K562 (cell line): ENCODE results near the gene FOXR1. TPM values are rescaled to one million over a fixed set of nuclear protein-coding genes. Genes with fewer than 3 reads are reported as not detected.

Source experiments
- ATAC-seq: fragments of 200-7000 bp; cut with Tn5 transposase; 3 replicates; pipeline ENCODE4 v1.9.1; 2020; ENCODE audit warnings: moderate library complexity
- BruUV-seq: library from RNA; stranded (reverse); fragments of 400-500 nt; replicated peaks from 2 replicates; lab custom pipeline; 2021; lab: Mats Ljungman, UMichigan
- CTCF ChIA-PET: fragments of 300-600 bp; formaldehyde crosslinking; extraction: SDS; loops from one replicate; lab custom pipeline; 2021; ENCODE audit warnings: low intra/inter-chr PET ratio; lab: Yijun Ruan, JAX
- POLR2A ChIA-PET: fragments of 300-600, 350-650 bp; sonication (Branson Sonifier 250); formaldehyde crosslinking; extraction: SDS; loops from one replicate; lab custom pipeline; 2021; ENCODE audit warnings: antibody characterized with exemption, inconsistent platforms; lab: Yijun Ruan, JAX
- DNase-seq, 4 experiments: peaks; one replicate each; pipeline versions ENCODE4 v3.0.0 to v3.0.0-alpha.2; 2011 to 2018; ENCODE audit warnings: low spot score in 3 of 4, mixed read lengths in 3 of 4; ENCODE audit errors: extremely low read depth in 1 of 4
- FAIRE-seq: peaks from 2 replicates; lab custom pipeline; 2011; peaks lifted over from hg19 to GRCh38; lab: Jason Lieb, UNC
- H2AFZ ChIP-seq: 2 replicates; pipeline ENCODE4 v1.6.0; 2011; ENCODE audit warnings: low read depth, low read length, control low read depth, inconsistent platforms
- H3K27ac ChIP-seq: fragments of 200-600 bp; 3 replicates; pipeline ENCODE4 v1.8.0; 2011; ENCODE audit warnings: low read depth, mild to moderate bottlenecking, control low read depth, inconsistent platforms, low read length, moderate library complexity, mixed read lengths; ENCODE audit errors: extremely low read depth
- H3K27me3 ChIP-seq, 2 experiments: fragments of 300-600 bp in 1 of 2; 2 replicates in 1 of 2; 3 replicates in 1 of 2; pipeline versions ENCODE4 v1.6.0 to v1.8.0; 2011; ENCODE audit warnings: inconsistent platforms in 2 of 2, low read length in 2 of 2, mild to moderate bottlenecking in 1 of 2, mixed read lengths in 1 of 2, moderate library complexity in 1 of 2; ENCODE audit not compliant: control insufficient read depth in 2 of 2, insufficient read depth in 2 of 2
- H3K36me3 ChIP-seq: fragments of 300-600 bp; 3 replicates; pipeline ENCODE4 v1.8.0; 2011; ENCODE audit warnings: mild to moderate bottlenecking, low read length, inconsistent platforms; ENCODE audit not compliant: control insufficient read depth, insufficient read depth
- H3K4me1 ChIP-seq, 2 experiments: fragments of 200-600 bp in 1 of 2; replicated peaks in 1 of 2; 2 replicates in 1 of 2; 3 replicates in 1 of 2; pipeline versions ENCODE4 v1.5.1 to v1.8.0; 2011; ENCODE audit warnings: inconsistent platforms in 2 of 2, low read length in 2 of 2, mild to moderate bottlenecking in 1 of 2, mixed read lengths in 1 of 2, moderate library complexity in 1 of 2; ENCODE audit not compliant: control insufficient read depth in 2 of 2, insufficient read depth in 2 of 2
- H3K4me2 ChIP-seq: 2 replicates; pipeline ENCODE4 v1.6.1; 2011; ENCODE audit warnings: low read length, control low read depth, inconsistent platforms, mixed read lengths; ENCODE audit not compliant: insufficient read depth
- H3K4me3 ChIP-seq: fragments of 200-600 bp; sonication (generic), shearing (Covaris generic); 2 replicates; pipeline ENCODE4 v1.5.1; 2016; ENCODE audit warnings: control low read depth, inconsistent platforms
- H3K79me2 ChIP-seq: fragments of 200-600 bp; 3 replicates; pipeline ENCODE4 v1.8.0; 2011; ENCODE audit warnings: low read length, inconsistent platforms; ENCODE audit not compliant: control insufficient read depth, insufficient read depth
- H3K9ac ChIP-seq, 2 experiments: 2 replicates each; pipeline versions ENCODE4 v1.6.0 to v1.6.1; 2011; ENCODE audit warnings: low read depth in 2 of 2, low read length in 2 of 2, control low read depth in 1 of 2, inconsistent platforms in 1 of 2, mild to moderate bottlenecking in 1 of 2, mixed read lengths in 1 of 2; ENCODE audit not compliant: insufficient read depth in 1 of 2
- H3K9me1 ChIP-seq: one replicate; pipeline ENCODE4 v1.6.0; 2011; ENCODE audit warnings: inconsistent platforms, mild to moderate bottlenecking, low read length, moderate library complexity; ENCODE audit not compliant: control insufficient read depth, insufficient read depth
- H3K9me3 ChIP-seq: replicated peaks from 2 replicates; pipeline ENCODE4 v1.5.1; 2011; ENCODE audit warnings: low read depth, low read length, inconsistent platforms; ENCODE audit not compliant: control insufficient read depth, insufficient read depth
- H4K20me1 ChIP-seq: replicated peaks from 2 replicates; pipeline ENCODE4 v1.6.1; 2011; ENCODE audit warnings: low read length, inconsistent platforms, mixed read lengths; ENCODE audit not compliant: control insufficient read depth, insufficient read depth
- COPS2 ChIP-seq: fragments of 450-650 bp; conservative IDR thresholded peaks from 2 replicates; pipeline ENCODE4 v1.6.1; 2016; ENCODE audit warnings: mild to moderate bottlenecking, moderate library complexity
- CREB1 ChIP-seq, 2 experiments: sonication (generic) in 1 of 2; formaldehyde crosslinking in 1 of 2; IDR thresholded peaks; 2 replicates each; pipeline versions ENCODE4 v1.6.1 to v1.8.0; 2012 to 2022; ENCODE audit warnings: inconsistent platforms in 1 of 2, mild to moderate bottlenecking in 1 of 2, missing genetic modification reagents in 1 of 2, moderate library complexity in 1 of 2
- GTF2F1 ChIP-seq: IDR thresholded peaks from 2 replicates; pipeline ENCODE4 v1.6.1; 2011; ENCODE audit warnings: low read depth, low read length, improper control_type of control experiment
- HDAC8 ChIP-seq: fragments of 450-650 bp; IDR thresholded peaks from 2 replicates; pipeline ENCODE4 v1.6.1; 2016; ENCODE audit warnings: mild to moderate bottlenecking, missing genetic modification characterization, moderate library complexity, missing compliant biosample characterization
- HDGF ChIP-seq: fragments of 450-650 bp; IDR thresholded peaks from 2 replicates; pipeline ENCODE4 v1.6.1; 2016
- IRF1 ChIP-seq: sonication (generic); formaldehyde crosslinking; IDR thresholded peaks from 2 replicates; pipeline ENCODE4 v1.8.0; 2022; ENCODE audit warnings: missing genetic modification reagents, mild to moderate bottlenecking, borderline replicate concordance
- KDM4B ChIP-seq, 2 experiments: fragments of 450-650 bp in 1 of 2; sonication (generic) in 1 of 2; IDR thresholded peaks; 2 replicates each; pipeline ENCODE4 v1.6.1; 2016 to 2017; ENCODE audit warnings: borderline replicate concordance in 2 of 2, antibody characterized with exemption in 1 of 2, low read depth in 1 of 2, mild to moderate bottlenecking in 1 of 2
- KLF13 ChIP-seq: fragments of 450-650 bp; IDR thresholded peaks from 2 replicates; pipeline ENCODE4 v1.6.1; 2016; ENCODE audit warnings: missing genetic modification characterization, low read depth, mild to moderate bottlenecking, missing compliant biosample characterization, moderate library complexity, borderline replicate concordance
- POLR2AphosphoS2 ChIP-seq: IDR thresholded peaks from 2 replicates; pipeline ENCODE4 v1.6.1; 2012; ENCODE audit warnings: low read length, improper control_type of control experiment
- POLR2G ChIP-seq: fragments of 200-400 bp; formaldehyde crosslinking; IDR thresholded peaks from 2 replicates; pipeline ENCODE4 v1.6.1; 2017; ENCODE audit warnings: low read depth, mild to moderate bottlenecking, antibody characterized with exemption, low read length, moderate library complexity
- SMAD4 ChIP-seq: fragments of 250-450 bp; sonication (Bioruptor Pico); conservative IDR thresholded peaks from 2 replicates; pipeline ENCODE4 v1.8.0; 2021; ENCODE audit warnings: inconsistent platforms, mild to moderate bottlenecking, moderate library complexity
- TCFL5 ChIP-seq: fragments of 250-450 bp; sonication (Bioruptor Pico); conservative IDR thresholded peaks from 2 replicates; pipeline ENCODE4 v1.6.1; 2021; ENCODE audit warnings: mild to moderate bottlenecking, moderate library complexity, matching md5 sums
- WGBS: fragments of 100-300 bp; shearing (Covaris generic); methylation state at CpG from one replicate; pipeline ENCODE4 v1.1.6; 2016; ENCODE audit warnings: low coverage, mixed read lengths; ENCODE audit not compliant: insufficient coverage; ENCODE audit errors: missing lambda C conversion rate; 5-methylcytosine and 5-hydroxymethylcytosine counted together
- in situ Hi-C: fragments of 300-500 bp; cut with MboI; formaldehyde crosslinking; loops from 4 replicates; pipeline ENCODE4 v1.15.0; 2018; ENCODE audit warnings: inconsistent platforms, mixed read lengths
- intact Hi-C: fragments of 100-400 bp; cut with micrococcal nuclease; formaldehyde crosslinking; loops from 2 replicates; pipeline ENCODE4 v1.14.2; 2022
- polyA plus RNA-seq, 8 experiments: library from polyadenylated mRNA; depleted of rRNA in 4 of 8; stranded (reverse) in 5 of 8; unstranded in 3 of 8; fragments of >200 nt; fragmentation: Nextera tagmentation in 2 of 8; fragmentation: Illumina TruSeq in 1 of 8; extraction: Ambion mirVana in 2 of 8; extraction: Trizol in 1 of 8; gene quantifications; 2 replicates each; pipeline versions ENCODE4 v1.2.1 to v1.2.3, GENCODE V29; 2011 to 2014; ENCODE audit warnings: inconsistent platforms in 1 of 8, missing spikeins in 1 of 8
- total RNA-seq, 7 experiments: library from RNA; depleted of rRNA in 6 of 7; stranded (reverse); fragments of >200 nt in 6 of 7; fragmentation: Illumina TruSeq in 2 of 7; extraction: Trizol in 2 of 7; gene quantifications; 2 replicates each; pipeline versions ENCODE4 v1.2.1 to v1.2.3, GENCODE V29; 2011 to 2021; ENCODE audit warnings: low replicate concordance in 1 of 7

FOXR1 gene
- total and polyA plus RNA-seq, 9 of the 15 experiments (the other 6 are each of a cell fraction or from before 2014, with no cell fraction given) = not detected

GRCh38 chr11:119024430-119025098 is 53.0 kb downstream of the FOXR1 start (continued):
- TF ChIP-seq CREB1 (IDR thresholded peaks at IDR 0.05) (no peak), CREB1 (CRISPR knock-in tag; IDR thresholded peaks at IDR 0.05) (no peak), SMAD4 (CRISPR knock-in tag) (0 out of 2 replicates have a peak, but pooled peaks have one; percentile 32), IRF1 (CRISPR knock-in tag) (no peak), GTF2F1 (no peak), POLR2AphosphoS2 (0 out of 2 replicates have a peak, but pooled peaks have one; percentile 34), TCFL5 (CRISPR knock-in tag) (no peak), KDM4B (IDR thresholded peaks at IDR 0.05; ENCODE audit: borderline replicate concordance in 2 of 2, low read depth in 1 of 2) (no peak)

- intact Hi-C loops = no loop called here
- CTCF ChIA-PET = no interaction called here
- TF ChIP-seq KLF13 (tag) (no peak), COPS2 (no peak), HDGF (no peak), HDAC8 (tag) (no peak), POLR2G (0 out of 2 replicates have a peak, but pooled peaks have one; percentile 6)
- peaks cover 62% of the 10 kb centered on the region for H3K79me2 ChIP-seq
- POLR2A ChIA-PET = interaction anchor here (1.8 to 5.2 kb wide), 5 partner anchors 11 to 69 kb away, joined by 7 to 33 read pairs (median 8); partner anchors contain the start of gene HYOU1
- peak overlapping the region in 1 of 2 experiments; percentile 81; a peak in 2 of 4 replicates for H3K9ac ChIP-seq
- H3K4me3 ChIP-seq = no peak overlapping the region
- H3K4me1 ChIP-seq = peaks cover 44 to 53% of the 10 kb centered on the region in 2 experiments
- no peaks in the 10 kb centered on the region for H3K9me3 ChIP-seq
- FAIRE-seq = no peak
- ATAC-seq = 0 out of 3 replicates have a peak, but pooled peaks have one; percentile 1
- in situ Hi-C loops = no loop called here
- H3K27me3 ChIP-seq = no peaks in the 10 kb centered on the region
- DNase-seq = peak in 2 of 4 experiments; percentile 8 to 37
- H3K36me3 ChIP-seq = peaks cover 89% of the 10 kb centered on the region
- H2AFZ ChIP-seq = no peak overlapping the region
- no peaks in the 10 kb centered on the region for H3K9me1 ChIP-seq
- H3K27ac ChIP-seq = peak overlapping the region; percentile 15; the same call in 1 of the 3 replicates
- 58% methylated on average over 5 of the region's 5 CpGs for WGBS
- H4K20me1 ChIP-seq = peaks cover 23% of the 10 kb centered on the region
- peak overlapping the region; percentile 17; the same call in 1 of the 2 replicates for H3K4me2 ChIP-seq
- BruUV-seq = no TSS peak
These were observed 53.5 kb downstream of the FOXR1 start for GRCh38 chr11:119025099-119025473.
